ENCODE data around the gene KRTAP4-4.

DNA sequence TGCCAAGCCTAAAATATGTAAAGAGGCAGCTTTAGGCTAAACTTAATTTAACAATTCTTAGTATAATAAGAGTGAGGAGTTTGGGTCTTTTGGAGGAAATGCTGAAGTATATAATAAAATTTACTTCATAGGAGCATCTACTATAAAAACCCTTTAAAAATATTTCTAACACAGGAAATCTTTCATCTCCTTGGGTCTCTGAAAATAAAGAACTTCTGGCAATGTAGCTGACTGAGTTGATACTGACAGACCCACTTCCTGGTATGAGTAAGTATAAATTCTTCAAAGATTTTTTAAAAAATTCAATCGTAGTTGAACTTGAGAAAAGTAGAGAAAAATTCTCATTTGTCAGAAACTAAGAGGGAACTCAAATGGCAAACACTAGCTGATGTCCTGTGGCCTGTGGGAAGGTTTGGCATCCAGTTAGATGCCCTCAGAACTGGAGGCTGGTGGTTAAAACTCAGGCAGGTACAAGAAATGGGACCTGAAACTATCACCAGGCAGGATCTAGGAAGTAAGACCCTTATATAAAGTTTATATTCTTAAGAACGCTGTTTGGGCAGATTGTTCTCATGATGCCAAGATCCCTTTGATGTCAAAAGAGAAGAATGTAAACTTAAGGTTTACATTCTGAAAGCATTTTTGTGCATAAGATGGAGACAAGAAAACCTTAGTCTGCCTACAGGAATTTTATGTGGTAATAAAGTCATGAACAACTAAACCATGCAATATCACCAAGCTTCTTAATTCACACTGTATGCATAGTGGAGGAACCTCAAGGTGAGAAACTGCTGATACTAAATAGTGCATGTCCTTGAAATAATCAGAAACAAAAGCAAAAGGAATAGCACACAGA lies 26.4 kb downstream of the KRTAP4-4 start:
- TF ChIP-seq CREB1 (IDR thresholded peaks at IDR 0.05; ENCODE audit: low read depth) (no peak), ETV6 (conservative IDR thresholded peaks at IDR 0.05 in 1 of 2, IDR thresholded peaks at IDR 0.05 in 1 of 2; ENCODE audit: borderline replicate concordance in 1 of 2, low read depth in 1 of 2) (no peak), NFYA (IDR thresholded peaks at IDR 0.05; ENCODE audit: borderline replicate concordance, low read depth, low read length) (no peak)
